Fibroblast of the aortic adventitia (primary cell): ENCODE results near the gene FUZ. TPM values are rescaled to one million over a fixed set of nuclear protein-coding genes. Genes with fewer than 3 reads are reported as not detected.
A peak's percentile ranks its signal among the peaks of the same experiment; 100 is the strongest.

Experiments used
- DNase-seq: peaks from one replicate; pipeline ENCODE4 v3.0.0-alpha.2; 2010; ENCODE audit warnings: low read depth
- H3K4me3 ChIP-seq: 2 replicates; pipeline ENCODE4 v1.5.1; 2011; ENCODE audit warnings: low read depth, mild to moderate bottlenecking, control low read depth, low read length, moderate library complexity
- total RNA-seq: library from RNA; depleted of rRNA; stranded (reverse); fragments of >200 nt; gene quantifications from 2 replicates; pipeline ENCODE4 v1.2.3, GENCODE V29; 2012; ENCODE audit warnings: low replicate concordance
- TF ChIP-seq, protein P1 (sequence below): IDR thresholded peaks from 2 replicates; pipeline ENCODE4 v1.5.1; 2011; ENCODE audit warnings: mild to moderate bottlenecking, low read length, control low read depth, inconsistent platforms; ENCODE audit not compliant: insufficient read depth

FUZ gene, protein sequence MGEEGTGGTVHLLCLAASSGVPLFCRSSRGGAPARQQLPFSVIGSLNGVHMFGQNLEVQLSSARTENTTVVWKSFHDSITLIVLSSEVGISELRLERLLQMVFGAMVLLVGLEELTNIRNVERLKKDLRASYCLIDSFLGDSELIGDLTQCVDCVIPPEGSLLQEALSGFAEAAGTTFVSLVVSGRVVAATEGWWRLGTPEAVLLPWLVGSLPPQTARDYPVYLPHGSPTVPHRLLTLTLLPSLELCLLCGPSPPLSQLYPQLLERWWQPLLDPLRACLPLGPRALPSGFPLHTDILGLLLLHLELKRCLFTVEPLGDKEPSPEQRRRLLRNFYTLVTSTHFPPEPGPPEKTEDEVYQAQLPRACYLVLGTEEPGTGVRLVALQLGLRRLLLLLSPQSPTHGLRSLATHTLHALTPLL
- 23.5 and 27.5 TPM in 2 replicates for total RNA-seq

DNA sequence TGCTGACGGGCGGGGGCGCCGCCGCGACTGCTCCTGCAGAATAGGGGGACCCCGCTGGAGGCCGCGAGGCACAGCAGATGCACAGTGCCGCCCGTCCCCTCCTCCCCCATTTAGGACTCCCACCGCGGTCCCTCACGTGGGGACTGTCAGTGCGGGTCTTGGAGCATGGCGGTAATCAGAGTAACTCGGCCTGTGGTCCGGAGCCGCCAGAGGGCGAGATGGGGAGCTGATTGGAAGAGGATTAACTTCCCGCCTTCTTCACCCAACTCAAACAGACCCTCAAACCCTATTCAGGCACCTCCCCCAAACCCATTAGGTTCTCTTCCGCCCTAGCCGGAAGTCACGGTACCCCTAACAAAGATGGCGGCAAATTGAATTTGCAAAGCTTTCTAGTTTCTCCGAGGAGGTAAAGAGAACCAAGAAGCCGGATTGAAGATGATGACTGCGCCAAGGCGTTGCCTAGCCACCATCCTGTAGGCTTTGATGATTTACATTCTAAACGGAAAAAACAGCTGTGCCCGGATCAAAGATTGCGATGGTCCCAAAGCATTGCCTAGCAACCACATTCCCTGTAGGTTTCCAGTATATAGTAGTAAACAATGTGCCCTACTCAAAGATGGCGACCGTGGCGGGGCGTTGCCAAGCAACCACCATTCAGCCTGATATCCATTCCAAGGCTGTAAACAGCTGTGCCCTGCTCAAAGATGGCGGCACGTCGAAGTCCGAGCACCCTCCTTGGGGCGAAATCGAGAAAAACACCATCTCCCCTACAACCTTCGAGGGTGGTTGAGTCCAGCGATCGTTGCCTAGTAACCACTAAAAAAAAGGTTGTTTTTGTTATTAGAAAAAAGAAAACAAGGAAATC, at the start of gene FUZ:
Gene FUZ, minus strand, starts transcription at position 296 of the 865 bp plus-strand sequence. Its CDS starts 186 bp downstream, at position 110.
- H3K4me3 ChIP-seq, result peak within 1 kb of the TSS; percentile 73
- TF ChIP-seq, protein P1, sequence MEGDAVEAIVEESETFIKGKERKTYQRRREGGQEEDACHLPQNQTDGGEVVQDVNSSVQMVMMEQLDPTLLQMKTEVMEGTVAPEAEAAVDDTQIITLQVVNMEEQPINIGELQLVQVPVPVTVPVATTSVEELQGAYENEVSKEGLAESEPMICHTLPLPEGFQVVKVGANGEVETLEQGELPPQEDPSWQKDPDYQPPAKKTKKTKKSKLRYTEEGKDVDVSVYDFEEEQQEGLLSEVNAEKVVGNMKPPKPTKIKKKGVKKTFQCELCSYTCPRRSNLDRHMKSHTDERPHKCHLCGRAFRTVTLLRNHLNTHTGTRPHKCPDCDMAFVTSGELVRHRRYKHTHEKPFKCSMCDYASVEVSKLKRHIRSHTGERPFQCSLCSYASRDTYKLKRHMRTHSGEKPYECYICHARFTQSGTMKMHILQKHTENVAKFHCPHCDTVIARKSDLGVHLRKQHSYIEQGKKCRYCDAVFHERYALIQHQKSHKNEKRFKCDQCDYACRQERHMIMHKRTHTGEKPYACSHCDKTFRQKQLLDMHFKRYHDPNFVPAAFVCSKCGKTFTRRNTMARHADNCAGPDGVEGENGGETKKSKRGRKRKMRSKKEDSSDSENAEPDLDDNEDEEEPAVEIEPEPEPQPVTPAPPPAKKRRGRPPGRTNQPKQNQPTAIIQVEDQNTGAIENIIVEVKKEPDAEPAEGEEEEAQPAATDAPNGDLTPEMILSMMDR, result peak; percentile 32
- DNase-seq, result peak; percentile 99

DNA sequence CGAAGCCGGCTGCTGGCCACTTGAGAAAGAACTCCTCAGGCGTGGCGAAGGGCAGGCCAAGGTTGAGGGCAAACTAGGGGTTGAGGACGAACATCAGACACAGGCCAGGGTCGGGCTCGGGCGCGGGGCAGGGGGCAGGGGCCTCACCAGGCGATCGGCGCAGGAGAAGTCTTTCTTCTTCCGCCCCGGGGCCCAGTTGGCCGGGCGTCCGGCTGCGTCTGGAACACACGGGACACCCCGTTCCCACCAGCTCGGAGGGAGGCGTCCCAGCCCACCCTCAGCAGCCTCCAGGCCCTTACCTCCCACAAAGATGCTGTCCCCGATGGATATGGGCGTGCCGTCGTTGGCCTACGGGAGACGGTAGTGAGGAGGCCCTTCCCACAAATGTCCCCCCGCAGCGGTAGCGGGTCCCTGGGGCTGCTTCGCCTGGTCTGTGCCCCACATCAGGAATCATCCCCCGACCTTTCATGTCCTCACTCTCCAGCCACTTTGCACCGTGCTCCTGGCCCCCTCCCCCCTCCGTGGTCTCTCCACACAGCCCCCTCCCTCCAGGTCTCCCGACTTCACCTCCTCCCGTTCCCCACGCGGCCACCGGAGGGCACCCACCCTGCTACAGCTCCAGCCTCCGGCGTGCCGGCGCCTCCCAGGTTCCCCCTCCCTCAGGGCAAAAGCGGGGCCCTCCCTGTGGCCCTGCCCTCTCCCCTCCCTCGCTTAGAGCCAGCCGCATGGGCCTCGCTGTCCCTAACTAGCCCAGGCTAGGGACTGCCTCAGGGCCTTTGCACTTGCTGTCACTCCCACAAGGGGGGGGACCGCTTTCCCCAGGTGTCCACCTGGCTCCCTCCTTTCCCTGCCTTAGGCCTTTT, 49.5 kb upstream of the FUZ start:
- no peak overlapping the region for H3K4me3 ChIP-seq
- TF ChIP-seq, protein P1, result peak; percentile 16
- DNase-seq, result no peak

DNA sequence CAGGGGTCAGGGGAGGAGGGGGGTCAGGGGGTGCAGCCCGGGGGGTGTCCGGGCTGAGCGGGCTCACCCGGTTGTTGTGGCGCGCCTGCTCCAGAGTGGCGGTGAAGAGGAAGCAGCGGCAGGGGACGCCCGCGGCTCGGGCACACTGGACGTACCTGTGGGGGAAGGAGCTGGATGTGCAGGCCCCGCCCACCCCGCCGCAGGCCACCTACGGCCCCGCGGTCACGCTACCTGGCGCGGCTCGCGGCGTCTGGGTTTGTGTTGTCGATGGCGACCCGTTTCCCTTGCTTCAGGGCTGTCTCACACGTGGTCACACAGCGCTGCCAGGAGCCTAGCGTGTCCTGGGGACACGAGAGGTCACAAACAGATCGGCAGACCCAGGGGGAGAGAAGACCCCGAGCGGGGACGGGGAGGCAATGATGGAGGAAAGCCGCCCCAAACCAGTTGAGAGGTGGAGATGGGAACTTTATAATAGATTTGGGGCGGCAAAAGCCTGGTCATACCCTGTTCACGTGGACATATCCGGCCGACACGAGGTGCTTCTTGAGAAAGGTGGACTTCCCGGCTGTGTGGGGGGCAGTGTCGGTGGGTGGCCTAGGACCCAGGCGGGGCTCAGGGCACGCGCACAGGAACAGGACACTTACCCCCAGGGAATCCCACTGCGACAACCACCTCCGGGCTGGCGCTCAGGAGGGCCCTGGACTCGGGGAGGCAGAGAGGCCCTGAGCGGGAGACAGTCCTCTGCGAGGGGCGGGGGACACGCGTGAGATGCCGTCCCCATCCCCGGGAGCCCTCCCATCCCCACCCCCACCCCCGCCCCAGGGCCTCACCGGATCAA, 48.7 kb upstream of the FUZ start:
- TF ChIP-seq, protein P1, result no peak
- no peak overlapping the region for H3K4me3 ChIP-seq
- no peak for DNase-seq

DNA sequence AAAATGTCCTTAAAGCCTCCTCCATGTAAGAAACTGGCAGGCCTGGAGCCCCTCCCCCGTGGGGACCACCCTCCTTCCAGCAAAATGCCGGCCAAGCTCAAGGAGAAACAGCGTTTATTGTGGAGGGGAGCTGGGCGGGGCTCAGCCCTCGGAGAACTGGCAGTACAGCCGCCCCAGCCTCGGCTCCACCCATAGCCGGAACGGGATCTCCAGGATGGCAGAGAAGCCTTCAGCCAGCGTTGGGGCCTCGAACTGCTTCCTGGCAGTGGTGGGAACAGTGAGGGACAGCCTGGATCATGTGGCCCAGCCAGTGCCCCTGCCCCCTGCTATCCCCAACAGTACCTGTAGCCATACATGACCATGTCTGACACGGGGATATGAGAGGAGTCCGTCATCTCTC, 48.0 kb upstream of the FUZ start:
- no peak overlapping the region for H3K4me3 ChIP-seq
- TF ChIP-seq, protein P1, result no peak
- no peak for DNase-seq

DNA sequence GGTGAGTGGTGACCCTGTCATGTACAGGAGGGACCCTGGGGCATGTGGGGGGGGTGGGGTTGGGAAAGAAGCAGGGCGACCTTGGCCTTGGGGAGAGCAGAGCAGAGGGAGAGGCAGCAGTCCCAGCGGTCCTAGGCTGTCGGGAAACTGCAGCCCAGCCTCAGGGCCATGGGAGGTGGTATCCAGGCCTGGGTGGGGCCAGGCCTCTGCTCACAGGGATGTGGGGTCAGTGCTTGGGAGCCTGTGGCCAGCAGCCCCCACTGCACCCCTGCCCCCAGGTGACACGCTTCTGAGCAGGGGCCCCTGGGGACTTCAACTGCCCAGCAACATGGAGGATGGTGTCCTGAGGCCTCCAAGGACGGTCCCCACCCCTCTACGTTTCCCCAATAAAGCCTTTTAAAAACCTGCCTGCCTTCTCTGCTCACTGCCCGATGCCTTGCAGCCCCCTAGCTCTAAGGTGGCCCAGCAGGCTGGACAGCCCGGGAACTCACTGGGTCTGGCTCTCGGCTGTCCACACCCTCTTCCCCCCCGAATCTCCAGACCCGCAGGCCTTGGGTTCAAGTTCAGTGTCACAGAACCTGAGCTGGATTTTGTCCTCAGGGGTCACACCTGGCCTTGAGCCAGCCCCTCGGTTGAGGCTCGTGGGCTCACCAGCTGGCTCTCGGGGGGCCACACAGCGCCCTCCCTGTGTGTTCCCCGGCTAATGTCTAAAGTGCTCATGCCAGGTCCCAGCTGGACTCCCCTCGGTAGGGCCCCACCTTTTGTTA, 47.4 kb upstream of the FUZ start:
- no peak for DNase-seq
- TF ChIP-seq, protein P1, result no peak
- no peak overlapping the region for H3K4me3 ChIP-seq
